Fibroblast of lung (primary cell): ENCODE results near the gene SERINC5. TPM values are rescaled to one million over a fixed set of nuclear protein-coding genes. Genes with fewer than 3 reads are reported as not detected.

Experiments used
- DNase-seq, 2 donors: peaks; one replicate each; pipeline versions ENCODE4 v3.0.0 to v3.0.0-alpha.2; 2010; ENCODE audit warnings: low read depth in 2 of 2
- H2AFZ ChIP-seq: 2 replicates; pipeline ENCODE4 v1.5.1; 2012; ENCODE audit warnings: low read length, control low read depth, inconsistent platforms
- H3K27ac ChIP-seq: 2 replicates; pipeline ENCODE4 v1.5.1; 2011; ENCODE audit warnings: low read length, control low read depth; ENCODE audit not compliant: insufficient read depth
- H3K27me3 ChIP-seq: 2 replicates; pipeline ENCODE4 v1.5.1; 2011; ENCODE audit warnings: mild to moderate bottlenecking, low read length; ENCODE audit not compliant: control insufficient read depth, insufficient read depth
- H3K36me3 ChIP-seq: 2 replicates; pipeline ENCODE4 v1.5.1; 2011; ENCODE audit warnings: low read length; ENCODE audit not compliant: control insufficient read depth, insufficient read depth
- H3K4me1 ChIP-seq: 2 replicates; pipeline ENCODE4 v1.5.1; 2011; ENCODE audit warnings: low read length; ENCODE audit not compliant: control insufficient read depth, insufficient read depth; ENCODE audit errors: extremely low read depth
- H3K4me2 ChIP-seq: 2 replicates; pipeline ENCODE4 v1.5.1; 2011; ENCODE audit warnings: low read length, control low read depth; ENCODE audit not compliant: insufficient read depth; ENCODE audit errors: extremely low read depth
- H3K4me3 ChIP-seq, 4 experiments: fragments of 200-600 bp in 1 of 4; sonication (generic) in 1 of 4; replicated peaks in 1 of 4; 2 replicates each; pipeline ENCODE4 v1.5.1; 2011 to 2016; ENCODE audit warnings: low read length in 4 of 4, low read depth in 3 of 4, mild to moderate bottlenecking in 3 of 4, control low read depth in 2 of 4, inconsistent platforms in 1 of 4, mixed read lengths in 1 of 4; ENCODE audit not compliant: insufficient read depth in 1 of 4; ENCODE audit errors: control extremely low read depth in 1 of 4
- H3K79me2 ChIP-seq: 2 replicates; pipeline ENCODE4 v1.5.1; 2012; ENCODE audit warnings: mild to moderate bottlenecking, low read length, inconsistent platforms; ENCODE audit not compliant: control insufficient read depth, insufficient read depth
- H3K9ac ChIP-seq: 2 replicates; pipeline ENCODE4 v1.5.1; 2011; ENCODE audit warnings: mild to moderate bottlenecking, low read length, control low read depth; ENCODE audit not compliant: insufficient read depth
- H3K9me3 ChIP-seq: 2 replicates; pipeline ENCODE4 v1.5.1; 2012; ENCODE audit warnings: low read depth, low read length; ENCODE audit not compliant: control insufficient read depth, insufficient read depth
- H4K20me1 ChIP-seq: 2 replicates; pipeline ENCODE4 v1.5.1; 2011; ENCODE audit warnings: low read length; ENCODE audit not compliant: control insufficient read depth, insufficient read depth; ENCODE audit errors: extremely low read depth
- EZH2 ChIP-seq: IDR thresholded peaks from 2 replicates; pipeline ENCODE4 v1.5.1; 2012; ENCODE audit warnings: low read length, control low read depth, mild to moderate bottlenecking; ENCODE audit errors: missing control alignments
- polyA plus RNA-seq, 2 donors: library from polyadenylated mRNA; depleted of rRNA in 1 of 2; stranded (reverse) in 1 of 2; unstranded in 1 of 2; fragments of >200 nt; gene quantifications; 2 replicates each; pipeline ENCODE4 v1.2.1, GENCODE V29; 2011 to 2012; ENCODE audit warnings: missing spikeins in 1 of 2
- total RNA-seq: library from RNA; depleted of rRNA; stranded (reverse); fragments of >200 nt; gene quantifications from 2 replicates; pipeline ENCODE4 v1.2.1, GENCODE V29; 2014
- TF ChIP-seq, protein P1 (sequence below), 2 donors: IDR thresholded peaks in 1 of 2; conservative IDR thresholded peaks in 1 of 2; 1 replicate in 1 of 2; 2 replicates in 1 of 2; pipeline ENCODE4 v1.5.1; 2011 to 2012; ENCODE audit warnings: low read length in 2 of 2, control low read depth in 1 of 2, inconsistent platforms in 1 of 2, low read depth in 1 of 2, mild to moderate bottlenecking in 1 of 2

SERINC5 gene
- total and polyA plus RNA-seq, 2 donors (not counting 1 experiment from before 2014, with no cell fraction given) = 9.5 to 10.9 TPM

DNA sequence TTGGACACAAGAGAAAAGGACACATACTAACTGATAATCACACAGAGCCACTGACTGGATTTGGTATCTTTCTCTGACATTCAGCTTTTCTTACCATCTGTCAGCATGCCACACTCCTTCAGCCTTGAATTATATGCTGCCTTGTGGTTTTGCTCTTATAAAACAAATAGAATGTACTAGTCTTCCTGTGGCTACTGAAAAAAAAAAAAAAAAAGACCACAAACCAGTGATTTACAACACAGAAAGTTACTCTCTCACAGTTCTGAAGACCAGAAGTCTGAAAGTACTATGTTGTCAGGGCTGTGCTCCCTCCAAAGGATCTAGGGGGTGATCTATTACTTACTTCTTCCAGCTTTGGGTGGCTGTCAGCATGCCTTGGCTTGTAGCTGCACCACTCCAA lies 138.4 kb downstream of the SERINC5 start:
- peak in 1 of 2 donors; percentile 36 for DNase-seq
- Histone ChIP-seq H3K27ac (no peak overlapping the region), H4K20me1 (no peaks in the 10 kb centered on the region), H3K9me3 (no peaks in the 10 kb centered on the region), H3K79me2 (no peaks in the 10 kb centered on the region), H3K4me2 (no peak overlapping the region), H3K27me3 (no peaks in the 10 kb centered on the region), H3K9ac (no peak overlapping the region), H3K36me3 (no peaks in the 10 kb centered on the region), H3K4me3 (no peak overlapping the region), H2AFZ (no peak overlapping the region), H3K4me1 (no peaks in the 10 kb centered on the region)
- TF ChIP-seq, protein P1, sequence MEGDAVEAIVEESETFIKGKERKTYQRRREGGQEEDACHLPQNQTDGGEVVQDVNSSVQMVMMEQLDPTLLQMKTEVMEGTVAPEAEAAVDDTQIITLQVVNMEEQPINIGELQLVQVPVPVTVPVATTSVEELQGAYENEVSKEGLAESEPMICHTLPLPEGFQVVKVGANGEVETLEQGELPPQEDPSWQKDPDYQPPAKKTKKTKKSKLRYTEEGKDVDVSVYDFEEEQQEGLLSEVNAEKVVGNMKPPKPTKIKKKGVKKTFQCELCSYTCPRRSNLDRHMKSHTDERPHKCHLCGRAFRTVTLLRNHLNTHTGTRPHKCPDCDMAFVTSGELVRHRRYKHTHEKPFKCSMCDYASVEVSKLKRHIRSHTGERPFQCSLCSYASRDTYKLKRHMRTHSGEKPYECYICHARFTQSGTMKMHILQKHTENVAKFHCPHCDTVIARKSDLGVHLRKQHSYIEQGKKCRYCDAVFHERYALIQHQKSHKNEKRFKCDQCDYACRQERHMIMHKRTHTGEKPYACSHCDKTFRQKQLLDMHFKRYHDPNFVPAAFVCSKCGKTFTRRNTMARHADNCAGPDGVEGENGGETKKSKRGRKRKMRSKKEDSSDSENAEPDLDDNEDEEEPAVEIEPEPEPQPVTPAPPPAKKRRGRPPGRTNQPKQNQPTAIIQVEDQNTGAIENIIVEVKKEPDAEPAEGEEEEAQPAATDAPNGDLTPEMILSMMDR (conservative IDR thresholded peaks at IDR 0.05 in 1 of 2, IDR thresholded peaks at IDR 0.05 in 1 of 2; ENCODE audit: low read depth in 1 of 2, low read length in 2 of 2) = no peak
- TF ChIP-seq EZH2 = no peak

DNA sequence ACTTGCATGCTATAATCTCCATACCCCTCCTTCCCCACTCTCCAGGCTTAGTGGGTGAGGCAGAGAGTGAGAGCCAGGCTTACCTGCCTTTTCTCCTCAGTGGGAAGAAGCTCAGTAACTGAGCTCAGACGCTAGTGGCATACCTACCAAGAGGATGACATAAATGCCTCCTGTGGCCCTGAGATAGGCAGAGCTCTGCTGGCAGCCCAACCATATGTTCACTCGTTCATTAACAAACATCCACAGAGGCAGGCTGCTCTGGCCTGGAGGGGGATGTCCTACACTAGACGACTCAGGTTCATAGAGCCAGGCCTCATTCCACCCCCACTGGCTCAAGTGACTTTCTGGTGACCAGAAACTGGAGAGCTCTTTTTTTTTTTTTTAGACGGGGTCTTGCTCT lies 139.4 kb downstream of the SERINC5 start:
- H3K9me3 ChIP-seq = no peaks in the 10 kb centered on the region
- no peak overlapping the region for H2AFZ ChIP-seq
- H3K4me1 ChIP-seq = no peaks in the 10 kb centered on the region
- H3K4me3 ChIP-seq = no peak overlapping the region
- no peak for DNase-seq
- no peak for TF ChIP-seq EZH2
- TF ChIP-seq, protein P1 (conservative IDR thresholded peaks at IDR 0.05 in 1 of 2, IDR thresholded peaks at IDR 0.05 in 1 of 2; ENCODE audit: low read depth in 1 of 2, low read length in 2 of 2) = no peak
- H4K20me1 ChIP-seq = no peaks in the 10 kb centered on the region
- H3K36me3 ChIP-seq = no peaks in the 10 kb centered on the region
- no peak overlapping the region for H3K9ac ChIP-seq
- no peak overlapping the region for H3K27ac ChIP-seq
- no peaks in the 10 kb centered on the region for H3K27me3 ChIP-seq
- no peaks in the 10 kb centered on the region for H3K79me2 ChIP-seq
- no peak overlapping the region for H3K4me2 ChIP-seq

DNA sequence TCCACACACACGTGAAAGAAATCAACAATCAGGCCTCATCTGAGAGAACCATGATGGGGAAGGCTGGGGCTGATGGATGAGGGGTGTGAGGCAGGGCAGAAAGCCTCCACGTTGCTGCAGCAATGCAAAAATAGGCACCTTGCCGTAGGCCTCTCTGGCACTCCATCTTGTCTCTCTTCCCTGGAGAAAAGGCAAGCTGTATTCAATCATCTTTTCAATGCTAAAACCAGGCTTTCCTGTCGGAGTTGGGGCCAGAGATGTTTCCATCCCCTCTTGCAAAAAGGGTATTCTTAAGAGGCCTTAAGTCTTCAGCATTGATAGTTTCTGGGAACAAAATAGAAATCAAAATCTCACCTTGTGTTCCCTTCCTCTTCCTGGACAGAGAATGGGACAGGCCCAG lies 139.8 kb downstream of the SERINC5 start:
- H4K20me1 ChIP-seq = no peaks in the 10 kb centered on the region
- H3K79me2 ChIP-seq = no peaks in the 10 kb centered on the region
- no peak overlapping the region for H3K4me3 ChIP-seq
- no peak for DNase-seq
- no peaks in the 10 kb centered on the region for H3K27me3 ChIP-seq
- H2AFZ ChIP-seq = no peak overlapping the region
- H3K4me2 ChIP-seq = no peak overlapping the region
- no peaks in the 10 kb centered on the region for H3K9me3 ChIP-seq
- TF ChIP-seq, protein P1 (conservative IDR thresholded peaks at IDR 0.05 in 1 of 2, IDR thresholded peaks at IDR 0.05 in 1 of 2; ENCODE audit: low read depth in 1 of 2, low read length in 2 of 2) = no peak
- no peak for TF ChIP-seq EZH2
- H3K36me3 ChIP-seq = no peaks in the 10 kb centered on the region
- no peaks in the 10 kb centered on the region for H3K4me1 ChIP-seq
- no peak overlapping the region for H3K9ac ChIP-seq
- no peak overlapping the region for H3K27ac ChIP-seq
